Smooth muscle cell (in vitro differentiated cells): ENCODE measurements around the gene HAO2. TPM values are rescaled to one million over a fixed set of nuclear protein-coding genes. Genes with fewer than 3 reads are reported as not detected.

ENCODE experiments used
- DNase-seq: peaks from one replicate; lab custom pipeline; 2025; ENCODE audit not compliant: unreplicated experiment; lab: John Stamatoyannopoulos, UW
- H2AFZ ChIP-seq: fragments of 200-600 bp; sonication (generic); 2 replicates; pipeline ENCODE4 v1.6.0; 2016; ENCODE audit warnings: antibody characterized with exemption, low read depth, mild to moderate bottlenecking
- H3F3A ChIP-seq: fragments of 200-600 bp; sonication (generic); 2 replicates; pipeline ENCODE4 v1.6.0; 2017; ENCODE audit warnings: antibody characterized with exemption, low read depth
- H3K27ac ChIP-seq: fragments of 200-600 bp; sonication (generic); 2 replicates; pipeline ENCODE4 v1.5.1; 2016; ENCODE audit warnings: low read depth, mild to moderate bottlenecking
- H3K27me3 ChIP-seq: fragments of 200-600 bp; sonication (generic); 2 replicates; pipeline ENCODE4 v1.6.1; 2016; ENCODE audit warnings: low read depth, mild to moderate bottlenecking
- H3K36me3 ChIP-seq: fragments of 200-600 bp; sonication (generic); 2 replicates; pipeline ENCODE4 v1.5.1; 2016; ENCODE audit warnings: low read depth
- H3K4me1 ChIP-seq: fragments of 200-600 bp; sonication (generic); 2 replicates; pipeline ENCODE4 v1.5.1; 2016; ENCODE audit warnings: low read depth
- H3K4me2 ChIP-seq: fragments of 200-600 bp; sonication (generic); 2 replicates; pipeline ENCODE4 v1.6.0; 2016; ENCODE audit warnings: mild to moderate bottlenecking
- H3K4me3 ChIP-seq: fragments of 200-600 bp; sonication (generic); 2 replicates; pipeline ENCODE4 v1.5.1; 2016; ENCODE audit warnings: mild to moderate bottlenecking
- H3K79me2 ChIP-seq: fragments of 200-600 bp; sonication (generic); 2 replicates; pipeline ENCODE4 v1.6.0; 2016; ENCODE audit warnings: low read depth, mild to moderate bottlenecking
- H3K9ac ChIP-seq: fragments of 200-600 bp; sonication (generic); 2 replicates; pipeline ENCODE4 v1.6.0; 2016; ENCODE audit warnings: low read depth
- H3K9me3 ChIP-seq: fragments of 200-600 bp; sonication (generic); replicated peaks from 2 replicates; pipeline ENCODE4 v1.5.1; 2016; ENCODE audit warnings: low read depth
- H4K20me1 ChIP-seq: fragments of 200-600 bp; sonication (generic); 2 replicates; pipeline ENCODE4 v1.6.0; 2016; ENCODE audit warnings: low read depth
- WGBS: methylation state at CpG from one replicate; pipeline ENCODE4 v1.1.7; 2016; ENCODE audit warnings: low lambda C conversion rate; 5-methylcytosine and 5-hydroxymethylcytosine counted together
- polyA plus RNA-seq: library from polyadenylated mRNA; unstranded; fragments of >200 nt; fragmentation: Nextera tagmentation; extraction: Ambion mirVana; gene quantifications from 2 replicates; pipeline ENCODE4 v1.2.1, GENCODE V29; 2016
- total RNA-seq: library from RNA; depleted of rRNA; stranded (reverse); fragments of >200 nt; gene quantifications from 2 replicates; pipeline ENCODE4 v1.2.3, GENCODE V29; 2014
- TF ChIP-seq, protein P1 (sequence below): fragments of 200-600 bp; sonication (generic); IDR thresholded peaks from 2 replicates; pipeline ENCODE4 v1.5.1; 2017; ENCODE audit warnings: borderline replicate concordance, mild to moderate bottlenecking, antibody characterized with exemption; ENCODE audit not compliant: insufficient read depth, poor library complexity, severe bottlenecking

The HAO2 gene
- total and polyA plus RNA-seq, 2 experiments from 2014 or later, result not detected

DNA sequence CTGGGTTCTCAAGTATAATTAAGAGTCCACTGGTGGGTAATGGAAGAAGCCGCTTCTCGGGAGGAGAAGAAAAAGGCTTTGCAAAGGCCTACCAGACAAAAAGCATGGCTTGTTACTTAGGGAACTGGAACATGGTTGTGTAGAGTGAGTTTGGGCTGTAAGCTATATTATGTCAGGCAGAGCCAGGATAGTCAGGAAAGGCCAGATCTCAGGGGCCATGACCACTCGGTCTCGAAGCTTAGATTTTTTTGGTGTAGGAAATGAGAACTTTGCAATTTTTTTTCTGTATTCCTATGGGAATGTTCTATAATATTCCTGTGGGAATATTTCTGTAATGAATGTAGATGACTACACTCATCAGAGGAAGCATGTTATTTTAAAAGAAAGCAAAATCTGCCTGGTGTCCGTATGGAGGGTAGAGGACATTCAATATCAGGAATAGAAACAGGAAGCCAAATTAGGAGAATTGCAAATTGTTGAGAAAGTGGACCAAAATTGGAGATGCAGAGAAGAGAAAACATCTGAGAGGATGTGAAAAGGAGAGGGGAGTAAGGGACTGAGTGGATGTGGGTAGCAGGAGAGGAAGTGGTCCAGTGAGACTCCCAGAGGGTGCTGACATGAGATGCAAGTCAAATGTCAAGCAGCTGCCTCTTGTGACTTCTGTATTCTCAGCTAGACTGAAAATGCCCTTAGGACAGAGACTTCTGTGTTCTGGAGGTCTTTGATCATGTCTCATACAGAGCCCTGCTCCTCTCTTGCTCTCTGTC is 45.2 kb upstream of the HAO2 start:
- Histone ChIP-seq H3K4me1 (no peaks in the 10 kb centered on the region), H3K27me3 (peaks cover 33% of the 10 kb centered on the region), H2AFZ (no peak overlapping the region), H3K4me2 (no peak overlapping the region), H3K27ac (no peak overlapping the region), H3K9me3 (no peaks in the 10 kb centered on the region), H3F3A (no peaks in the 10 kb centered on the region), H3K9ac (no peak overlapping the region), H4K20me1 (no peaks in the 10 kb centered on the region), H3K79me2 (no peaks in the 10 kb centered on the region), H3K36me3 (no peaks in the 10 kb centered on the region), H3K4me3 (no peak overlapping the region)
- 93% methylated on average over 5 of the region's 5 CpGs for WGBS
- no peak for DNase-seq
- TF ChIP-seq, protein P1, sequence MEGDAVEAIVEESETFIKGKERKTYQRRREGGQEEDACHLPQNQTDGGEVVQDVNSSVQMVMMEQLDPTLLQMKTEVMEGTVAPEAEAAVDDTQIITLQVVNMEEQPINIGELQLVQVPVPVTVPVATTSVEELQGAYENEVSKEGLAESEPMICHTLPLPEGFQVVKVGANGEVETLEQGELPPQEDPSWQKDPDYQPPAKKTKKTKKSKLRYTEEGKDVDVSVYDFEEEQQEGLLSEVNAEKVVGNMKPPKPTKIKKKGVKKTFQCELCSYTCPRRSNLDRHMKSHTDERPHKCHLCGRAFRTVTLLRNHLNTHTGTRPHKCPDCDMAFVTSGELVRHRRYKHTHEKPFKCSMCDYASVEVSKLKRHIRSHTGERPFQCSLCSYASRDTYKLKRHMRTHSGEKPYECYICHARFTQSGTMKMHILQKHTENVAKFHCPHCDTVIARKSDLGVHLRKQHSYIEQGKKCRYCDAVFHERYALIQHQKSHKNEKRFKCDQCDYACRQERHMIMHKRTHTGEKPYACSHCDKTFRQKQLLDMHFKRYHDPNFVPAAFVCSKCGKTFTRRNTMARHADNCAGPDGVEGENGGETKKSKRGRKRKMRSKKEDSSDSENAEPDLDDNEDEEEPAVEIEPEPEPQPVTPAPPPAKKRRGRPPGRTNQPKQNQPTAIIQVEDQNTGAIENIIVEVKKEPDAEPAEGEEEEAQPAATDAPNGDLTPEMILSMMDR, result no peak

DNA sequence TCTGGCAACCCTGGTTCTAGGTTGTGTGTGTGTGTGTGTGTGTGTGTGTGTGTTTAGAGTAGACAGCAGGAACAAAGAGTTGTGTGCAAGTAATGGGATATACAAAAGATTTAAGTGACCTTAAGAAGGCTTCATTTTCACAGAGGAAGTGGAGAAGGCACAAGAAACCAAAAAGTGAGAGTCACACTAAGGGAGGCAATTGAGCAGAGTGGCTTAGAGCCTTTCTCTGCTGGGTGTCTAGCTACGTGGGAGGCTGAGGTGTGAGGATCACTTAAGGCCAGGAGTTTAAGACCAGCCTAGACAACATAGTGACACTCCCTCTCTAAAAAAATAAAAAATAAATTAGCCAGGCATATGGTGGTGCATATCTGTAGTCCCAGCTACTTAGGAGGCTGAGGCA is 44.4 kb upstream of the HAO2 start:
- Histone ChIP-seq H3K9ac (no peak overlapping the region), H3K4me1 (no peaks in the 10 kb centered on the region), H3F3A (no peaks in the 10 kb centered on the region), H3K27ac (no peak overlapping the region), H3K9me3 (no peaks in the 10 kb centered on the region), H3K4me2 (no peak overlapping the region), H3K36me3 (no peaks in the 10 kb centered on the region), H3K79me2 (no peaks in the 10 kb centered on the region), H3K4me3 (no peak overlapping the region), H3K27me3 (peaks cover 41% of the 10 kb centered on the region), H2AFZ (no peak overlapping the region), H4K20me1 (no peaks in the 10 kb centered on the region)
- no peak for DNase-seq
- 65% methylated on average over 1 of the region's 1 CpG for WGBS
- TF ChIP-seq, protein P1, result no peak

DNA sequence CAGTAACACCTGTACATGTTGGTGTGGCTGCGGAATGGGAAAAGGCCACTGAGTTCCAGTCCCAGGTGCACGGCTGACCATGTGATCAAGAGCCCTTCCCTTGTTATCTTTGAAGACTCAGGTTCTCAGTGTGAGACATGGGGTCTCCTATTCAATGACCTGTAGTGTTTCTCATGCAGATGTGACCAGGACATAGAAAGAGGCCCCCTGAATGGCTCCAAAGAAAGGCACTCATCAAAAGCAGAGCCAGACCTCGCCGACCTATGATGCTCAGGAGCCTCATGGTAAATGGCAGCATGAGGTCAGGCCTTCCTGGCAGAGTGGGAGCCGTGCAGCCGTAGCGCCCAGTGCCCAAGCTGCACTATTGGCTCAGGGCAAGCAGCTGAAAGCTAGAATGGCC is 42.3 kb upstream of the HAO2 start:
- H3K4me2 ChIP-seq, result no peak overlapping the region

More for the DNA sequence above, 42.3 kb upstream of the HAO2 start:
- H2AFZ ChIP-seq, result no peak overlapping the region
- no peak overlapping the region for H3K27ac ChIP-seq
- H3K79me2 ChIP-seq, result no peaks in the 10 kb centered on the region
- DNase-seq, result no peak
- TF ChIP-seq, protein P1, result no peak
- no peaks in the 10 kb centered on the region for H3K9me3 ChIP-seq
- H3K36me3 ChIP-seq, result no peaks in the 10 kb centered on the region
- 67% methylated on average over 7 of the region's 7 CpGs for WGBS
- H3F3A ChIP-seq, result no peaks in the 10 kb centered on the region
- no peak overlapping the region for H3K4me3 ChIP-seq
- H3K4me1 ChIP-seq, result no peaks in the 10 kb centered on the region
- no peak overlapping the region for H3K9ac ChIP-seq
- peaks cover 44% of the 10 kb centered on the region for H3K27me3 ChIP-seq
- H4K20me1 ChIP-seq, result no peaks in the 10 kb centered on the region
